K562 (cell line): ENCODE results near the gene COG6.

Source experiments
- FOXJ3 ChIP-seq: sonication (generic); formaldehyde crosslinking; IDR thresholded peaks from 2 replicates; pipeline ENCODE4 v1.4.0; 2020; ENCODE audit warnings: mild to moderate bottlenecking, missing genetic modification reagents
- FOXM1 ChIP-seq, 2 experiments: fragments of 450-650 bp in 1 of 2; sonication (generic) in 1 of 2; formaldehyde crosslinking in 1 of 2; IDR thresholded peaks; 2 replicates each; pipeline versions ENCODE4 v1.6.1 to v1.9.0; 2017 to 2022; ENCODE audit warnings: low read depth in 2 of 2, mild to moderate bottlenecking in 2 of 2, missing genetic modification reagents in 1 of 2, moderate library complexity in 1 of 2
- MBD2 ChIP-seq: sonication (generic); IDR thresholded peaks from 2 replicates; pipeline ENCODE4 v1.6.1; 2016; ENCODE audit warnings: low read depth, borderline replicate concordance
- SOX6 ChIP-seq: fragments of 450-650 bp; IDR thresholded peaks from 2 replicates; pipeline ENCODE4 v1.6.1; 2014; ENCODE audit warnings: mild to moderate bottlenecking
- SPI1 ChIP-seq: IDR thresholded peaks from 2 replicates; pipeline ENCODE4 v1.6.1; 2011; ENCODE audit warnings: low read depth, low read length, control low read depth, borderline replicate concordance
- STAG1 ChIP-seq: sonication (generic); formaldehyde crosslinking; IDR thresholded peaks from 2 replicates; pipeline ENCODE4 v1.5.0; 2020; ENCODE audit warnings: missing genetic modification reagents, borderline replicate concordance
- TF ChIP-seq, protein P1 (sequence below), 3 experiments: IDR thresholded peaks in 2 of 3; conservative IDR thresholded peaks in 1 of 3; 2 replicates each; pipeline ENCODE4 v1.5.1; 2011 to 2012; ENCODE audit warnings: low read length in 3 of 3, mild to moderate bottlenecking in 3 of 3, control low read depth in 2 of 3, improper control_type of control experiment in 1 of 3, inconsistent platforms in 1 of 3, low read depth in 1 of 3, mixed read lengths in 1 of 3, moderate library complexity in 1 of 3; ENCODE audit not compliant: insufficient read depth in 2 of 3

DNA sequence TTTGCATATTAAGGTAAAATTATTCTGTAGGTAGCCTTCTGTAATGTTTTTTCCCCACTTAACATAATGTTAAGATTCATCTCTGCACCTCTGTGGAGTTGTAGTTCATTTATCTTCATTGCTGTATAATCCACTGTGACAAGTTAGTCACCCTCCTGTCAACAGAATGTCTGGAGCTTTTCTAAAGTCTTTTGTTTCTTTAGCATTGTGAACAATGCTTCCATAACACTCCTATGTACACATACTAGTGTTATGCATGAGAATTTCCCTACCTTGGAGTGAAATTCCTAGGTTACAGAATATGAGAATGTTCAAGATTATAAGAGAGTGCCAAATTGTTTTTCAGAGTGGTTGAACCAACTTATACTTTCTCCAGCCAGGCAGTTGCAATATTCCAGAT lies 113.5 kb downstream of the COG6 start:
- no peak for TF ChIP-seq STAG1 (CRISPR knock-in tag)
- TF ChIP-seq, protein P1, sequence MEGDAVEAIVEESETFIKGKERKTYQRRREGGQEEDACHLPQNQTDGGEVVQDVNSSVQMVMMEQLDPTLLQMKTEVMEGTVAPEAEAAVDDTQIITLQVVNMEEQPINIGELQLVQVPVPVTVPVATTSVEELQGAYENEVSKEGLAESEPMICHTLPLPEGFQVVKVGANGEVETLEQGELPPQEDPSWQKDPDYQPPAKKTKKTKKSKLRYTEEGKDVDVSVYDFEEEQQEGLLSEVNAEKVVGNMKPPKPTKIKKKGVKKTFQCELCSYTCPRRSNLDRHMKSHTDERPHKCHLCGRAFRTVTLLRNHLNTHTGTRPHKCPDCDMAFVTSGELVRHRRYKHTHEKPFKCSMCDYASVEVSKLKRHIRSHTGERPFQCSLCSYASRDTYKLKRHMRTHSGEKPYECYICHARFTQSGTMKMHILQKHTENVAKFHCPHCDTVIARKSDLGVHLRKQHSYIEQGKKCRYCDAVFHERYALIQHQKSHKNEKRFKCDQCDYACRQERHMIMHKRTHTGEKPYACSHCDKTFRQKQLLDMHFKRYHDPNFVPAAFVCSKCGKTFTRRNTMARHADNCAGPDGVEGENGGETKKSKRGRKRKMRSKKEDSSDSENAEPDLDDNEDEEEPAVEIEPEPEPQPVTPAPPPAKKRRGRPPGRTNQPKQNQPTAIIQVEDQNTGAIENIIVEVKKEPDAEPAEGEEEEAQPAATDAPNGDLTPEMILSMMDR (IDR thresholded peaks at IDR 0.05 in 2 of 3, conservative IDR thresholded peaks at IDR 0.05 in 1 of 3; ENCODE audit: insufficient read depth in 2 of 3, low read depth in 1 of 3, low read length in 3 of 3), result no peak
- no peak for TF ChIP-seq SOX6
- TF ChIP-seq FOXJ3 (CRISPR knock-in tag), result no peak
- no peak for TF ChIP-seq MBD2
- TF ChIP-seq SPI1, result no peak
- no peak for TF ChIP-seq FOXM1 (IDR thresholded peaks at IDR 0.05; ENCODE audit: low read depth)
- TF ChIP-seq FOXM1 (CRISPR knock-in tag; IDR thresholded peaks at IDR 0.05; ENCODE audit: low read depth), result no peak
